Type B pancreatic cell (in vitro differentiated cells): Measurements from ENCODE around the gene ATOH7. TPM values are rescaled to one million over a fixed set of nuclear protein-coding genes. Genes with fewer than 3 reads are reported as not detected.
A peak's percentile ranks its signal among the peaks of the same experiment; 100 is the strongest.

Source experiments
- DNase-seq: peaks from one replicate; pipeline ENCODE4 v3.0.0; 2021; ENCODE audit warnings: mixed read lengths; ENCODE audit not compliant: unreplicated experiment; ENCODE audit errors: extremely low spot score
- H3K27ac Mint-ChIP-seq: 2 replicates; pipeline ENCODE4 v1.8.0; 2021; ENCODE audit warnings: mild to moderate bottlenecking, mixed read lengths
- H3K27me3 Mint-ChIP-seq: 2 replicates; pipeline ENCODE4 v1.8.0; 2021; ENCODE audit warnings: mixed read lengths
- H3K36me3 Mint-ChIP-seq: 2 replicates; pipeline ENCODE4 v1.8.0; 2021; ENCODE audit warnings: mixed read lengths
- H3K4me1 Mint-ChIP-seq: one replicate; pipeline ENCODE4 v1.8.0; 2021; ENCODE audit warnings: mixed read lengths; ENCODE audit not compliant: unreplicated experiment
- H3K4me3 Mint-ChIP-seq: 2 replicates; pipeline ENCODE4 v1.8.0; 2021; ENCODE audit warnings: mild to moderate bottlenecking, mixed read lengths
- H3K9me3 Mint-ChIP-seq: 2 replicates; pipeline ENCODE4 v1.8.0; 2021; ENCODE audit warnings: mixed read lengths
- total RNA-seq: library from RNA; stranded (reverse); gene quantifications from 2 replicates; pipeline ENCODE4 v1.2.1, GENCODE V29; 2021; ENCODE audit warnings: low replicate concordance
- TF ChIP-seq, protein P1 (sequence below): fragments of 200-600 bp; sonication (generic); conservative IDR thresholded peaks from 2 replicates; pipeline ENCODE4 v1.5.0; 2021; ENCODE audit warnings: antibody characterized with exemption, mild to moderate bottlenecking

Gene ATOH7
- total RNA-seq, 1 donor from 2014 or later, result 0.60 TPM

DNA sequence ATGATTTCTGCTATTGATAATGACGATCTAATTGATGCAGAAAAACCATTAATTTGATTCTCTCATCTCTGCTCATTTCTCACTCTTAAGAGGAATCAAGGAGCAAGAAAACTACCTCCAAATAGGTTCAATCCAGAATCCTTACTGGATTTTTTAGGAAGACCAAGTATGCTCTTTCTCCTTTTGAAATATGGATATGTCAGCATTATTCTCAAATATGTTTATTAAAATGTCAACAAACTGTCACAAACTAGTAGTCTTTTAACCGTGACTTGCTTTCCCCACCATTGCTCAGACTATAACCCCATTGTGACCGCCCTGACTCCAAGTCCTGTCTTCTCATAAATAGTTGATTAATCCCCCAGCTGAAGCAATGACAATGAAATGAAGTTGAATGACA is 1.1 kb upstream of the ATOH7 start:
- Mint-ChIP-seq H3K4me3 (peak overlapping the region; percentile 4), H3K27me3 (peaks cover 32% of the 10 kb centered on the region), H3K27ac (no peak overlapping the region), H3K36me3 (no peaks in the 10 kb centered on the region), H3K9me3 (no peaks in the 10 kb centered on the region), H3K4me1 (peaks cover 9% of the 10 kb centered on the region)
- no peak for DNase-seq
- TF ChIP-seq, protein P1, sequence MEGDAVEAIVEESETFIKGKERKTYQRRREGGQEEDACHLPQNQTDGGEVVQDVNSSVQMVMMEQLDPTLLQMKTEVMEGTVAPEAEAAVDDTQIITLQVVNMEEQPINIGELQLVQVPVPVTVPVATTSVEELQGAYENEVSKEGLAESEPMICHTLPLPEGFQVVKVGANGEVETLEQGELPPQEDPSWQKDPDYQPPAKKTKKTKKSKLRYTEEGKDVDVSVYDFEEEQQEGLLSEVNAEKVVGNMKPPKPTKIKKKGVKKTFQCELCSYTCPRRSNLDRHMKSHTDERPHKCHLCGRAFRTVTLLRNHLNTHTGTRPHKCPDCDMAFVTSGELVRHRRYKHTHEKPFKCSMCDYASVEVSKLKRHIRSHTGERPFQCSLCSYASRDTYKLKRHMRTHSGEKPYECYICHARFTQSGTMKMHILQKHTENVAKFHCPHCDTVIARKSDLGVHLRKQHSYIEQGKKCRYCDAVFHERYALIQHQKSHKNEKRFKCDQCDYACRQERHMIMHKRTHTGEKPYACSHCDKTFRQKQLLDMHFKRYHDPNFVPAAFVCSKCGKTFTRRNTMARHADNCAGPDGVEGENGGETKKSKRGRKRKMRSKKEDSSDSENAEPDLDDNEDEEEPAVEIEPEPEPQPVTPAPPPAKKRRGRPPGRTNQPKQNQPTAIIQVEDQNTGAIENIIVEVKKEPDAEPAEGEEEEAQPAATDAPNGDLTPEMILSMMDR, result no peak

DNA sequence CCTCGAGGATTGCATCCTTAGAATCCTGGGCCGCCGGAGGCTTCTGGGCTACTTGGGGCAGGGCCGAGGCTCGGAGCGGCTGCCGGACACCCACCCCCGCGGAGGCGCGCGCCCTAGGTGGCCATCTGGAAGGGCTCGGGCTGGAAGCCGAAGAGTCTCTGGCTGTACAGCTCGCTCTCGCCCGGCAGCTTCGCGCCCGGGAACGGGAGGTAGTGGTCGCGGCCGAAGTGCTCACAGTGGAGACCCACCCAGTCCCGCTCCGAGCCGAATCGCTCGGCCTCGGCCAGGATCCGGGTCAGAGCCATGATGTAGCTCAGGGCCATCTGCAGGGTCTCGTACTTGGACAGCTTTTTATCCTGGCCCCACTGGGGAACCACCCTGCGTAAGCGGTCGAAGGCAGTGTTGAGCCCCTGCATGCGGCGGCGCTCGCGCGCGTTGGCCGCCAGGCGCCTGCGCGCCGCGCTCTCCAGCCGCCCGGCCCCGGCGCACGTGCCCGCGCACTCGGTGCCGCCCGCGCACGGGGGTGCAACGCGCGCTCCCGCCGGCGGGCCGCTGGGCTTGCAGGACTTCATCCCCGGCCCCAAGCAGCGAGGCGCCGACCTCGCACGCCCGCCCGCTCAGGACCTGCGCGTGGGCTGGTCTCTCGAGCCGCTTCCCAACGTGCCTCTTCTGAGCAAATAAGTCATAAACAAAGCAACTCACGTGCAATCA is 652 bp downstream of the ATOH7 start:
- H3K4me1 Mint-ChIP-seq, result peaks cover 9% of the 10 kb centered on the region
- peak overlapping the region; percentile 46 for H3K27ac Mint-ChIP-seq
- no peaks in the 10 kb centered on the region for H3K36me3 Mint-ChIP-seq
- H3K9me3 Mint-ChIP-seq, result no peaks in the 10 kb centered on the region
- H3K27me3 Mint-ChIP-seq, result peaks cover 36% of the 10 kb centered on the region
- DNase-seq, result peak; percentile 87
- H3K4me3 Mint-ChIP-seq, result peak overlapping the region; percentile 86
- TF ChIP-seq, protein P1, result peak; percentile 36

DNA sequence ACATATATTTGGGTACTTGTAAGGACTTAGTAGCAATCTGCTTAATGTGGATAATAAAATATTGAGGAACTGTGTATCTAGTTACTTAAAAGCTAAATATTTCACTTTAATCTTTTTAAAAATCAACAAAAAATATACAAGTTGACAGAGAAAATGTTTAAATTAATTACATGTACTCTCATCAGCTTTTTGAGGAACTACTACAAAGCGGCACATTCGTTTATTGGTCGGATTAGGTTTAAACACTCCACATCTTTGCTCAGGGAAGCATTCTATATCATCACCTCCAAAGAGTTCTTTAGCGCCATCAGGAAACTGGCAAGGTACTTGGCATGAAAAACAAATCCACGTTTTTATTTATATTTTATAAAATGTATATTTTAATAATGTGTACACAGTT is 1.6 kb downstream of the ATOH7 start:
- Mint-ChIP-seq H3K36me3 (no peaks in the 10 kb centered on the region), H3K9me3 (no peaks in the 10 kb centered on the region), H3K27ac (no peak overlapping the region), H3K4me3 (no peak overlapping the region), H3K4me1 (peaks cover 9% of the 10 kb centered on the region), H3K27me3 (peaks cover 36% of the 10 kb centered on the region)
- DNase-seq, result no peak
- TF ChIP-seq, protein P1, result no peak

DNA sequence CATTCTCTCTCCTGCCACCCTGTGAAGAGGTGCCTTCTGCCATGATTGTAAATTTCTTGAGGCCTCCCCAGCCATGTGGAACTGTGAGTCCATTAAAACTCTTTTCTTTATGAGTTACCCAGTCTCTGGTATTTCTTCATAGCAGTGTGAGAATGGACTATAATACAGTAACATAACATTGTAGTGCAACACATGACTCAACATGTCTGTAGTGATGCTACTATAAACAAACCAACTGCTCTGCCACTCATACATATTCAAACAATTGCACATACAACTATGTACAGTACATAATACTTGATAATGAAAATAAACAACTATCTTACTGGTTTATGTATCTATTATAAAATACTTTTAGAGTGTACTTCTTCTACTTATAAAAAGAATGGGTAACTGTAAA is 7.1 kb downstream of the ATOH7 start:
- H3K4me3 Mint-ChIP-seq, result no peak overlapping the region
- DNase-seq, result no peak
- H3K27ac Mint-ChIP-seq, result no peak overlapping the region
- H3K27me3 Mint-ChIP-seq, result peaks cover 12% of the 10 kb centered on the region
- no peaks in the 10 kb centered on the region for H3K4me1 Mint-ChIP-seq
- no peaks in the 10 kb centered on the region for H3K36me3 Mint-ChIP-seq
- TF ChIP-seq, protein P1, result no peak
- no peaks in the 10 kb centered on the region for H3K9me3 Mint-ChIP-seq

DNA sequence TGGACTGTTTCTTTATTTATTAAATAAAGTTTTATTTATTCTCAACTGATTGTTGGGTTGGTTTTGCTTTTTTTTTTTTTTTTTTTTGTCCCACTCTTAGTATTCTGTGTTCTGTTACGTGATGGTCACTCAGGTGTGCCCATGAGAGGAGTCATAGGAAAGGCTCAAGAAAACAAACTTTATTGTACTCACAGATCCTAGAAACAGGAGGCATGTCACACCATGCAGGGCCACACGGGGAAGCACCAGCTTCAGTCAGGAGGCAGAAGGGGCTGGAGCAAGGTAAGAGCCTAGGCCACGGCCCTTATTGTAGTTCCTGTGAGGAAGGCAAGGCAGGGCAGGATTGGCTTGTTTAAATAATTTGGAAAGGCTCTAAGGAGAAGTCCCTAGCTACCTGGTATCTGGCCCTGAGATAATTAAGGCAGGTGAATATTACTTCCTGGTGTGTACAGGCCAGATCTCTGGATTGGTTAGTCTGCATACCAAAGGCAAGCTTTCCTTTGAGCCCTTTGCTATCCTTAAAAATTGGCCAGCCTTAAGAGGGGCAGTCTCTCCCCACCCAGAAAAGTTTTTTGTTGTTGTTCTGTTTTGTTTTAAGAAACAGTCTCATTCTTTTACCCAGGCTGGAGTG is 8.3 kb downstream of the ATOH7 start:
- Mint-ChIP-seq H3K4me3 (no peak overlapping the region), H3K9me3 (no peaks in the 10 kb centered on the region), H3K36me3 (no peaks in the 10 kb centered on the region), H3K27me3 (peaks cover 8% of the 10 kb centered on the region), H3K27ac (no peak overlapping the region), H3K4me1 (no peaks in the 10 kb centered on the region)
- TF ChIP-seq, protein P1, result peak; percentile 40
- no peak for DNase-seq
